Calu3 (cell line): Measurements from ENCODE around the gene ATP5F1E. TPM values are rescaled to one million over a fixed set of nuclear protein-coding genes. Genes with fewer than 3 reads are reported as not detected.
"Not testable (repeated sequence)": the region's sequence is repeated elsewhere in the genome, so short reads cannot be mapped to it uniquely, and the experiment has no call there.

ENCODE experiments used
- BruUV-seq: library from RNA; stranded (reverse); fragments of 400-500 nt; replicated peaks from 2 replicates; lab custom pipeline; 2021; lab: Mats Ljungman, UMichigan
- CTCF ChIA-PET: fragments of 300-600 bp; sonication (Branson Sonifier 250); formaldehyde crosslinking; loops from one replicate; lab custom pipeline; 2022; ENCODE audit warnings: antibody characterized with exemption; lab: Charles Lee
- DNase-seq: peaks from one replicate; pipeline ENCODE4 v3.0.0; 2022
- H3K27ac Mint-ChIP-seq: one replicate; pipeline ENCODE4 v1.8.0; 2022; ENCODE audit warnings: mixed read lengths; ENCODE audit not compliant: unreplicated experiment
- H3K27me3 Mint-ChIP-seq: one replicate; pipeline ENCODE4 v1.8.0; 2022; ENCODE audit warnings: mixed read lengths; ENCODE audit not compliant: unreplicated experiment
- H3K36me3 Mint-ChIP-seq: one replicate; pipeline ENCODE4 v1.8.0; 2022; ENCODE audit warnings: mild to moderate bottlenecking, moderate library complexity, mixed read lengths; ENCODE audit not compliant: insufficient read depth, unreplicated experiment
- H3K4me1 Mint-ChIP-seq: one replicate; pipeline ENCODE4 v1.8.0; 2022; ENCODE audit warnings: mild to moderate bottlenecking, low read depth, mixed read lengths; ENCODE audit not compliant: unreplicated experiment
- H3K4me3 Mint-ChIP-seq: one replicate; pipeline ENCODE4 v1.8.0; 2022; ENCODE audit warnings: mild to moderate bottlenecking, low read depth, moderate library complexity, mixed read lengths; ENCODE audit not compliant: unreplicated experiment
- H3K9me3 Mint-ChIP-seq: one replicate; pipeline ENCODE4 v1.8.0; 2022; ENCODE audit warnings: low read depth, mixed read lengths; ENCODE audit not compliant: unreplicated experiment
- CTCF ChIP-seq: fragments of 200-600 bp; IDR thresholded peaks from one replicate; pipeline ENCODE4 v1.8.0; 2022; ENCODE audit warnings: antibody characterized with exemption; ENCODE audit not compliant: unreplicated experiment
- intact Hi-C: fragments of 100-400 bp; cut with micrococcal nuclease; formaldehyde crosslinking; loops from one replicate; pipeline ENCODE4 v1.10.0; 2022; ENCODE audit not compliant: unreplicated experiment
- total RNA-seq: library from RNA; stranded (reverse); gene quantifications from 2 replicates; pipeline ENCODE4 v1.2.3, GENCODE V29; 2022

The ATP5F1E gene
- total RNA-seq, 1 experiment from 2014 or later: 116 TPM

- no peak overlapping the region for H3K27ac Mint-ChIP-seq
- no peak for TF ChIP-seq CTCF
- no peaks in the 10 kb centered on the region for H3K9me3 Mint-ChIP-seq
- H3K4me1 Mint-ChIP-seq: peaks cover 31% of the 10 kb centered on the region
- intact Hi-C loops: no loop called here
- BruUV-seq: no TSS peak
- H3K27me3 Mint-ChIP-seq: peaks cover 24% of the 10 kb centered on the region
- CTCF ChIA-PET: interaction anchor here (0.8 kb wide), 1 partner anchor 12 kb away, joined by 5 read pairs; the partner anchor contains the start of gene ATP5F1E
- DNase-seq: no peak
- no peak overlapping the region for H3K4me3 Mint-ChIP-seq
- peaks cover 40% of the 10 kb centered on the region for H3K36me3 Mint-ChIP-seq
Measured at GRCh38 chr20:59044295-59044694, 12.2 kb upstream of the ATP5F1E start.

GRCh38 chr20:59043698-59044097, 11.6 kb upstream of the ATP5F1E start:
- H3K36me3 Mint-ChIP-seq: peaks cover 44% of the 10 kb centered on the region
- H3K27ac Mint-ChIP-seq: peak overlapping the region; percentile 43
- no peaks in the 10 kb centered on the region for H3K9me3 Mint-ChIP-seq
- peaks cover 18% of the 10 kb centered on the region for H3K27me3 Mint-ChIP-seq
- no TSS peak for BruUV-seq
- TF ChIP-seq CTCF: no peak
- CTCF ChIA-PET: interaction anchor here (0.8 kb wide), 1 partner anchor 11 kb away, joined by 5 read pairs; the partner anchor contains the start of gene ATP5F1E
- intact Hi-C loops: loop anchor here (1.0 kb wide), 1 partner anchor 22 kb away; no protein-coding TSS in a partner anchor
- DNase-seq: no peak
- peak overlapping the region; percentile 63 for H3K4me3 Mint-ChIP-seq
- peaks cover 31% of the 10 kb centered on the region for H3K4me1 Mint-ChIP-seq

- peak overlapping the region; percentile 63 for H3K4me3 Mint-ChIP-seq
- H3K9me3 Mint-ChIP-seq: no peaks in the 10 kb centered on the region
- H3K36me3 Mint-ChIP-seq: peaks cover 48% of the 10 kb centered on the region
- no TSS peak for BruUV-seq
- peak overlapping the region; percentile 43 for H3K27ac Mint-ChIP-seq
- DNase-seq: peak; percentile 99
- peaks cover 11% of the 10 kb centered on the region for H3K27me3 Mint-ChIP-seq
- intact Hi-C loops: loop anchor here (1.0 kb wide), 1 partner anchor 22 kb away; no protein-coding TSS in a partner anchor
- CTCF ChIA-PET: interaction anchor here (0.9 kb wide), 1 partner anchor 179 kb away, joined by 3 read pairs; no protein-coding TSS in a partner anchor
- peaks cover 27% of the 10 kb centered on the region for H3K4me1 Mint-ChIP-seq
- TF ChIP-seq CTCF: no peak
Measured at GRCh38 chr20:59042796-59043631, 10.9 kb upstream of the ATP5F1E start.

- peak; percentile 45 for DNase-seq
- BruUV-seq: no TSS peak
- peaks cover 55% of the 10 kb centered on the region for H3K36me3 Mint-ChIP-seq
- CTCF ChIA-PET: interaction anchor here (0.6 to 0.9 kb wide), 3 partner anchors 10 to 794 kb away, joined by 3 read pairs; partner anchors contain the start of gene ATP5F1E
- H3K4me3 Mint-ChIP-seq: peak within 1 kb of the TSS; percentile 63
- no peaks in the 10 kb centered on the region for H3K9me3 Mint-ChIP-seq
- H3K4me1 Mint-ChIP-seq: peaks cover 21% of the 10 kb centered on the region
- TF ChIP-seq CTCF: no peak
- peak within 1 kb of the TSS; percentile 43 for H3K27ac Mint-ChIP-seq
- intact Hi-C loops: no loop called here
- peaks cover 4% of the 10 kb centered on the region for H3K27me3 Mint-ChIP-seq
Measured at GRCh38 chr20:59042151-59042795, 10.1 kb upstream of the ATP5F1E start, which contains the start of gene PRELID3B. Gene PRELID3B (minus strand): TSS chr20:59042786. CDS start chr20:59042730, 56 bp downstream.

- H3K27me3 Mint-ChIP-seq, H3K9me3 Mint-ChIP-seq, intact Hi-C loops, DNase-seq: not testable (repeated sequence)
- Mint-ChIP-seq H3K4me1 (peaks cover 21% of the 10 kb centered on the region), H3K36me3 (peaks cover 63% of the 10 kb centered on the region), H3K4me3 (peak overlapping the region; percentile 63), H3K27ac (peak overlapping the region; percentile 2)
- BruUV-seq: TSS peak; percentile 26
- CTCF ChIA-PET: interaction anchor here (0.9 kb wide), 1 partner anchor 9 kb away, joined by 3 read pairs; the partner anchor contains the start of gene ATP5F1E
Measured at GRCh38 chr20:59041487-59041886, 9.4 kb upstream of the ATP5F1E start.
